SK-N-SH (cell line): ENCODE data around the gene COL4A4. TPM values are rescaled to one million over a fixed set of nuclear protein-coding genes. Genes with fewer than 3 reads are reported as not detected.

Experiments
- CTCF ChIA-PET: fragments of 300-600, 350-600 bp; formaldehyde crosslinking; extraction: SDS; loops from one replicate; lab custom pipeline; 2021; lab: Yijun Ruan, JAX
- POLR2A ChIA-PET: fragments of 350-600 bp; sonication (Branson Sonifier 250); formaldehyde crosslinking; extraction: SDS; loops from one replicate; lab custom pipeline; 2020; ENCODE audit warnings: antibody characterized with exemption, inconsistent platforms; lab: Yijun Ruan, JAX
- DNase-seq: peaks from one replicate; pipeline ENCODE4 v3.0.0; 2012
- H2AFZ ChIP-seq: fragments of 200-600 bp; sonication (generic); 2 replicates; pipeline ENCODE4 v1.8.1; 2016; ENCODE audit warnings: antibody characterized with exemption, mild to moderate bottlenecking, low read depth
- H3F3A ChIP-seq: fragments of 200-600 bp; sonication (generic); replicated peaks from 2 replicates; pipeline ENCODE3; 2016; ENCODE audit warnings: antibody characterized with exemption, mild to moderate bottlenecking; ENCODE audit not compliant: insufficient read depth
- H3K27ac ChIP-seq, 2 experiments: fragments of 200-500 bp in 1 of 2; fragments of 200-600 bp in 1 of 2; sonication (Bioruptor generic) in 1 of 2; sonication (generic), shearing (Covaris generic) in 1 of 2; 2 replicates each; pipeline versions ENCODE4 v1.5.1 to v1.6.1; 2014 to 2016; ENCODE audit warnings: low read depth in 2 of 2, inconsistent platforms in 1 of 2, low read length in 1 of 2, mild to moderate bottlenecking in 1 of 2, mixed read lengths in 1 of 2
- H3K27me3 ChIP-seq: fragments of 200-600 bp; sonication (generic), shearing (Covaris generic); 2 replicates; pipeline ENCODE4 v1.6.1; 2016; ENCODE audit warnings: mixed run types; ENCODE audit not compliant: insufficient read depth
- H3K36me3 ChIP-seq, 2 experiments: fragments of 200-500 bp in 1 of 2; fragments of 200-600 bp in 1 of 2; sonication (Bioruptor generic) in 1 of 2; sonication (generic) in 1 of 2; replicated peaks in 1 of 2; 2 replicates each; pipeline versions ENCODE3 to v1.5.1; 2014 to 2016; ENCODE audit warnings: low read length in 1 of 2, mild to moderate bottlenecking in 1 of 2; ENCODE audit not compliant: insufficient read depth in 2 of 2, control insufficient read depth in 1 of 2
- H3K4me1 ChIP-seq, 2 experiments: fragments of 200-500 bp in 1 of 2; fragments of 200-600 bp in 1 of 2; sonication (Bioruptor generic) in 1 of 2; sonication (generic), shearing (Covaris generic) in 1 of 2; 2 replicates each; pipeline versions ENCODE4 v1.5.1 to v1.6.1; 2014 to 2016; ENCODE audit warnings: low read depth in 1 of 2, low read length in 1 of 2, mixed run types in 1 of 2; ENCODE audit not compliant: insufficient read depth in 2 of 2, control insufficient read depth in 1 of 2
- H3K4me2 ChIP-seq: fragments of 200-600 bp; sonication (generic), shearing (Covaris generic); 2 replicates; pipeline ENCODE4 v1.6.1; 2017; ENCODE audit warnings: mixed run types
- H3K4me3 ChIP-seq, 2 experiments: fragments of 200-500 bp in 1 of 2; fragments of 200-600 bp in 1 of 2; sonication (Bioruptor generic) in 1 of 2; sonication (generic), shearing (Covaris generic) in 1 of 2; 2 replicates each; pipeline versions ENCODE4 v1.5.1 to v1.8.1; 2014 to 2016; ENCODE audit warnings: low read depth in 2 of 2, inconsistent platforms in 1 of 2, low read length in 1 of 2, mild to moderate bottlenecking in 1 of 2, mixed read lengths in 1 of 2, moderate library complexity in 1 of 2
- H3K79me2 ChIP-seq: fragments of 200-600 bp; sonication (generic); 2 replicates; pipeline ENCODE4 v1.8.1; 2017; ENCODE audit warnings: mild to moderate bottlenecking; ENCODE audit not compliant: insufficient read depth
- H3K9ac ChIP-seq: fragments of 200-600 bp; sonication (generic); 2 replicates; pipeline ENCODE4 v1.6.1; 2017; ENCODE audit warnings: mixed run types
- H3K9me2 ChIP-seq: fragments of 200-600 bp; sonication (generic); 2 replicates; pipeline ENCODE4 v1.6.1; 2017; ENCODE audit warnings: mixed run types
- H3K9me3 ChIP-seq: fragments of 200-600 bp; sonication (generic); 2 replicates; pipeline ENCODE4 v1.6.1; 2017; ENCODE audit warnings: mixed run types, mild to moderate bottlenecking, moderate library complexity
- H4K20me1 ChIP-seq: fragments of 200-600 bp; sonication (generic); 2 replicates; pipeline ENCODE4 v1.6.1; 2017; ENCODE audit warnings: mild to moderate bottlenecking, mixed run types; ENCODE audit not compliant: insufficient read depth
- CHD2 ChIP-seq: fragments of 150-350 bp; IDR thresholded peaks from 2 replicates; pipeline ENCODE4 v1.6.1; 2018; ENCODE audit warnings: low read length; ENCODE audit not compliant: partially characterized antibody
- ELF1 ChIP-seq: IDR thresholded peaks from 2 replicates; pipeline ENCODE4 v1.4.0; 2012
- EP300 ChIP-seq, 2 experiments: IDR thresholded peaks; 2 replicates each; pipeline versions ENCODE4 v1.4.0 to v1.6.1; 2012; ENCODE audit warnings: borderline replicate concordance in 1 of 2, low read depth in 1 of 2, low read length in 1 of 2
- EZH2phosphoT487 ChIP-seq: fragments of 200-600 bp; sonication (generic); IDR thresholded peaks from 2 replicates; pipeline ENCODE4 v1.6.1; 2017; ENCODE audit warnings: low read depth, mixed run types, mild to moderate bottlenecking, antibody characterized with exemption, moderate library complexity, borderline replicate concordance
- FOXJ3 ChIP-seq: sonication (generic); formaldehyde crosslinking; IDR thresholded peaks from 2 replicates; pipeline ENCODE4 v1.5.1; 2020; ENCODE audit warnings: mild to moderate bottlenecking, missing genetic modification reagents
- FOXM1 ChIP-seq: IDR thresholded peaks from 2 replicates; pipeline ENCODE4 v1.4.0; 2012; ENCODE audit warnings: low read depth, mild to moderate bottlenecking
- GABPA ChIP-seq: IDR thresholded peaks from 2 replicates; pipeline ENCODE4 v1.4.0; 2012; ENCODE audit warnings: low read depth, mild to moderate bottlenecking
- GATA2 ChIP-seq: sonication (generic); formaldehyde crosslinking; IDR thresholded peaks from 2 replicates; pipeline ENCODE4 v1.5.0; 2020; ENCODE audit warnings: mild to moderate bottlenecking, missing genetic modification reagents
- JUND ChIP-seq: IDR thresholded peaks from 2 replicates; pipeline ENCODE4 v1.4.0; 2012
- MEF2A ChIP-seq: IDR thresholded peaks from 2 replicates; pipeline ENCODE4 v1.4.0; 2012; ENCODE audit warnings: low read depth, borderline replicate concordance
- MXI1 ChIP-seq: IDR thresholded peaks from 2 replicates; pipeline ENCODE4 v1.6.1; 2012; ENCODE audit warnings: mild to moderate bottlenecking, low read depth, low read length, improper control_type of control experiment
- NFIC ChIP-seq: IDR thresholded peaks from 2 replicates; pipeline ENCODE4 v1.4.0; 2012; ENCODE audit warnings: borderline replicate concordance
- PBX3 ChIP-seq: IDR thresholded peaks from 2 replicates; pipeline ENCODE4; 2012
- POLR2AphosphoS5 ChIP-seq: IDR thresholded peaks from 2 replicates; pipeline ENCODE4 v1.6.1; 2012; ENCODE audit warnings: low read depth, low read length
- RAD21 ChIP-seq: IDR thresholded peaks from 2 replicates; pipeline ENCODE4 v1.6.1; 2012; ENCODE audit warnings: mild to moderate bottlenecking, low read length
- RFX5 ChIP-seq: IDR thresholded peaks from 2 replicates; pipeline ENCODE4 v1.6.1; 2012; ENCODE audit warnings: mild to moderate bottlenecking, improper control_type of control experiment, low read length
- USF1 ChIP-seq: IDR thresholded peaks from 2 replicates; pipeline ENCODE4 v1.4.0; 2012; ENCODE audit warnings: low read depth, borderline replicate concordance
- USF2 ChIP-seq: fragments of 150-350 bp; IDR thresholded peaks from 2 replicates; pipeline ENCODE4 v1.6.1; 2017; ENCODE audit warnings: antibody characterized with exemption, low read length, low read depth, borderline replicate concordance
- YY1 ChIP-seq: IDR thresholded peaks from 2 replicates; pipeline ENCODE4 v1.4.0; 2012; ENCODE audit warnings: low read depth, mild to moderate bottlenecking
- WGBS: methylation state at CpG from one replicate; pipeline ENCODE4 v1.1.6; 2017; ENCODE audit warnings: low lambda C conversion rate; 5-methylcytosine and 5-hydroxymethylcytosine counted together
- polyA plus RNA-seq, 3 experiments: library from polyadenylated mRNA; depleted of rRNA; stranded (reverse); fragments of >200 nt; gene quantifications; 2 replicates each; pipeline ENCODE4 v1.2.3, GENCODE V29; 2012
- TF ChIP-seq, protein P1 (sequence below): fragments of 200-600 bp; sonication (generic); IDR thresholded peaks from 2 replicates; pipeline ENCODE4 v1.6.1; 2017; ENCODE audit warnings: antibody characterized with exemption, mild to moderate bottlenecking, moderate library complexity
- TF ChIP-seq, protein P2 (sequence below): IDR thresholded peaks from 2 replicates; pipeline ENCODE4 v1.4.0; 2012; ENCODE audit warnings: low read depth

The COL4A4 gene
- polyA plus RNA-seq, 1 of the 3 experiments (the other 2 are of a cell fraction) = not detected

DNA sequence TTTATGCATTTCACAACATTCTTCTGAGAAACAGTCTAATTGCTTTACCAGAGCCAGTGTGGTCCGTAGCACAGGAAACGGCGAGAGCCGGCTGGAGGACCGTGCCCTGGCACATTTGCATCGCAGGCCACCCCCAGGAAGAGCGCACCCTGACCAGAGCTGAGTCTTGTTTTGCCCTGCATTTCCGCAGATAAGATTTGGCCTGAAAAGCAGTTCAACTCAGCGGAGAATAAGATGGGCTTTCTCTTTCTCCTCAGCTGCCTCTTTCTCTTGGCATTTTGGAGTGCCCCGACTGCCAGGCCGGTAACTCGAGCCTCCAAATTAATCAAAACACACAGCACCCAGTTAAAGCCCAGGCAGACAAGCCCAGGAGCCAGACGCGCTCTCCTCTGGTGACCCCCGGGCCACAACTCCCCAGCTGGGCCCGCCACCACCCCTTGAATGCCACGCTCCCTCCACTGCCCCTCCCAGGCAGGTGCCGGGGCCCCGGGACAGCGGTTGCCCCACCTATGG, 464 bp downstream of the COL4A4 start (continued):
- TF ChIP-seq, protein P1, sequence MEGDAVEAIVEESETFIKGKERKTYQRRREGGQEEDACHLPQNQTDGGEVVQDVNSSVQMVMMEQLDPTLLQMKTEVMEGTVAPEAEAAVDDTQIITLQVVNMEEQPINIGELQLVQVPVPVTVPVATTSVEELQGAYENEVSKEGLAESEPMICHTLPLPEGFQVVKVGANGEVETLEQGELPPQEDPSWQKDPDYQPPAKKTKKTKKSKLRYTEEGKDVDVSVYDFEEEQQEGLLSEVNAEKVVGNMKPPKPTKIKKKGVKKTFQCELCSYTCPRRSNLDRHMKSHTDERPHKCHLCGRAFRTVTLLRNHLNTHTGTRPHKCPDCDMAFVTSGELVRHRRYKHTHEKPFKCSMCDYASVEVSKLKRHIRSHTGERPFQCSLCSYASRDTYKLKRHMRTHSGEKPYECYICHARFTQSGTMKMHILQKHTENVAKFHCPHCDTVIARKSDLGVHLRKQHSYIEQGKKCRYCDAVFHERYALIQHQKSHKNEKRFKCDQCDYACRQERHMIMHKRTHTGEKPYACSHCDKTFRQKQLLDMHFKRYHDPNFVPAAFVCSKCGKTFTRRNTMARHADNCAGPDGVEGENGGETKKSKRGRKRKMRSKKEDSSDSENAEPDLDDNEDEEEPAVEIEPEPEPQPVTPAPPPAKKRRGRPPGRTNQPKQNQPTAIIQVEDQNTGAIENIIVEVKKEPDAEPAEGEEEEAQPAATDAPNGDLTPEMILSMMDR = no peak
- TF ChIP-seq RFX5 = no peak

- Histone ChIP-seq H3K36me3 (no peaks in the 10 kb centered on the region), H3K9me2 (no peaks in the 10 kb centered on the region), H3K9ac (no peak overlapping the region), H3K27me3 (peaks cover 28% of the 10 kb centered on the region), H3K4me3 (no peak overlapping the region), H3K79me2 (no peaks in the 10 kb centered on the region), H3K9me3 (no peaks in the 10 kb centered on the region), H3K27ac (no peak overlapping the region), H2AFZ (no peak overlapping the region), H4K20me1 (no peaks in the 10 kb centered on the region), H3K4me1 (peaks cover 0 to 12% of the 10 kb centered on the region in 2 experiments; a peak in 1 of 4 replicates), H3F3A (no peaks in the 10 kb centered on the region), H3K4me2 (no peak overlapping the region)
- no peak for DNase-seq
- TF ChIP-seq GABPA = no peak
- no peak for TF ChIP-seq JUND
- TF ChIP-seq PBX3 = no peak
- no peak for TF ChIP-seq USF1
- TF ChIP-seq MXI1 = no peak
- no peak for TF ChIP-seq YY1
- ChIA-PET CTCF (interaction anchor here (1.2 kb wide), 1 partner anchor 76 kb away, joined by 7 read pairs; no protein-coding TSS in a partner anchor), POLR2A (no interaction called here)
Observed at GRCh38 chr2:227161947-227162346, 2.1 kb downstream of the COL4A4 start.

GRCh38 chr2:227160164-227160563, 3.8 kb downstream of the COL4A4 start:
- no peak overlapping the region; a peak in 1 of 4 replicates for H3K4me3 ChIP-seq
- H3K9me3 ChIP-seq = no peaks in the 10 kb centered on the region
- no peak overlapping the region for H3K9ac ChIP-seq
- peaks cover 37% of the 10 kb centered on the region for H3K27me3 ChIP-seq
- peaks cover 0 to 12% of the 10 kb centered on the region in 2 experiments; a peak in 1 of 4 replicates for H3K4me1 ChIP-seq
- H3K27ac ChIP-seq = no peak overlapping the region
- H3K4me2 ChIP-seq = no peak overlapping the region
- POLR2A ChIA-PET = no interaction called here
- H3K79me2 ChIP-seq = no peaks in the 10 kb centered on the region
- H3K36me3 ChIP-seq = no peaks in the 10 kb centered on the region
- H3K9me2 ChIP-seq = no peaks in the 10 kb centered on the region
- H4K20me1 ChIP-seq = no peaks in the 10 kb centered on the region
- DNase-seq = no peak
- H2AFZ ChIP-seq = no peak overlapping the region
- no peaks in the 10 kb centered on the region for H3F3A ChIP-seq
- CTCF ChIA-PET = interaction anchor here (1.9 kb wide), 1 partner anchor 78 kb away, joined by 8 read pairs; no protein-coding TSS in a partner anchor
- 4% methylated on average over 2 of the region's 2 CpGs for WGBS
- TF ChIP-seq POLR2AphosphoS5 = no peak
- TF ChIP-seq NFIC = no peak
- TF ChIP-seq GATA2 (CRISPR knock-in tag) = no peak
- TF ChIP-seq GABPA = no peak
- no peak for TF ChIP-seq EZH2phosphoT487
- TF ChIP-seq EP300 (IDR thresholded peaks at IDR 0.05; ENCODE audit: borderline replicate concordance in 1 of 2, low read depth in 1 of 2, low read length in 1 of 2) = no peak
- no peak for TF ChIP-seq USF2
- no peak for TF ChIP-seq FOXM1
- TF ChIP-seq, protein P2, sequence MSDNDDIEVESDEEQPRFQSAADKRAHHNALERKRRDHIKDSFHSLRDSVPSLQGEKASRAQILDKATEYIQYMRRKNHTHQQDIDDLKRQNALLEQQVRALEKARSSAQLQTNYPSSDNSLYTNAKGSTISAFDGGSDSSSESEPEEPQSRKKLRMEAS = no peak
- no peak for TF ChIP-seq RAD21
- TF ChIP-seq USF1 = no peak
- no peak for TF ChIP-seq MEF2A
- TF ChIP-seq FOXJ3 (CRISPR knock-in tag) = no peak
- no peak for TF ChIP-seq CHD2
- TF ChIP-seq ELF1 = no peak
